MM.1S (cell line): ENCODE results near the gene DCDC2.

Source experiments
- DNase-seq: peaks from one replicate; pipeline ENCODE4 v3.0.0-alpha.2; 2015
- H2AFZ ChIP-seq: fragments of 300-600 bp; sonication (generic); 2 replicates; pipeline ENCODE4 v1.6.0; 2016; ENCODE audit warnings: antibody characterized with exemption, low read length
- H3F3A ChIP-seq: fragments of 300-600 bp; sonication (generic); 2 replicates; pipeline ENCODE4 v1.6.1; 2016; ENCODE audit warnings: mild to moderate bottlenecking, antibody characterized with exemption, low read length, moderate library complexity, mixed read lengths; ENCODE audit not compliant: insufficient read depth
- H3K27ac ChIP-seq: fragments of 300-600 bp; sonication (generic); 2 replicates; pipeline ENCODE4 v1.5.1; 2016; ENCODE audit warnings: mild to moderate bottlenecking, low read length
- H3K27me3 ChIP-seq: fragments of 300-600 bp; sonication (generic); replicated peaks from 2 replicates; pipeline ENCODE4 v1.6.0; 2016; ENCODE audit warnings: low read length; ENCODE audit not compliant: insufficient read depth
- H3K36me3 ChIP-seq: fragments of 300-600 bp; sonication (generic); replicated peaks from 2 replicates; pipeline ENCODE4 v1.6.1; 2016; ENCODE audit warnings: mild to moderate bottlenecking, low read length, mixed read lengths; ENCODE audit not compliant: insufficient read depth
- H3K4me1 ChIP-seq: fragments of 300-600 bp; sonication (generic); 2 replicates; pipeline ENCODE4 v1.6.1; 2016; ENCODE audit warnings: low read length, mixed read lengths
- H3K4me2 ChIP-seq: fragments of 300-600 bp; sonication (generic); 2 replicates; pipeline ENCODE4 v1.6.0; 2016; ENCODE audit warnings: low read depth, low read length
- H3K4me3 ChIP-seq: fragments of 300-600 bp; sonication (generic); 2 replicates; pipeline ENCODE4 v1.5.1; 2016; ENCODE audit warnings: low read length, mixed read lengths
- H3K79me2 ChIP-seq: fragments of 300-600 bp; sonication (generic); 2 replicates; pipeline ENCODE4 v1.6.1; 2016; ENCODE audit warnings: mixed run types, low read length, mixed read lengths
- H3K9ac ChIP-seq: fragments of 300-600 bp; sonication (generic); 2 replicates; pipeline ENCODE4 v1.6.1; 2016; ENCODE audit warnings: low read length, mixed read lengths
- H3K9me2 ChIP-seq: fragments of 300-600 bp; sonication (generic); replicated peaks from 2 replicates; pipeline ENCODE4 v1.6.1; 2016; ENCODE audit warnings: mild to moderate bottlenecking, low read length, mixed read lengths; ENCODE audit not compliant: insufficient read depth
- H3K9me3 ChIP-seq: fragments of 300-600 bp; sonication (generic); replicated peaks from 2 replicates; pipeline ENCODE4 v1.6.1; 2016; ENCODE audit warnings: mild to moderate bottlenecking, low read length, mixed read lengths; ENCODE audit not compliant: insufficient read depth
- H4K20me1 ChIP-seq: fragments of 300-600 bp; sonication (generic); 2 replicates; pipeline ENCODE4 v1.6.1; 2016; ENCODE audit warnings: mild to moderate bottlenecking, low read length, moderate library complexity, mixed read lengths; ENCODE audit not compliant: insufficient read depth
- CTCF ChIP-seq: fragments of 300-600 bp; sonication (generic); IDR thresholded peaks from 2 replicates; pipeline ENCODE4 v1.5.1; 2016; ENCODE audit warnings: antibody characterized with exemption, low read length, mixed read lengths
- EZH2 ChIP-seq: fragments of 300-600 bp; sonication (generic); optimal IDR thresholded peaks from 2 replicates; pipeline ENCODE3; 2017; ENCODE audit warnings: low read depth, mild to moderate bottlenecking, antibody characterized with exemption, low read length, mixed read lengths
- EZH2phosphoT487 ChIP-seq: fragments of 300-600 bp; sonication (generic); IDR thresholded peaks from 2 replicates; pipeline ENCODE4 v1.6.1; 2018; ENCODE audit warnings: antibody characterized with exemption, low read length

Gene DCDC2

GRCh38 chr6:24329451-24329850, 28.4 kb downstream of the DCDC2 start:
- TF ChIP-seq EZH2phosphoT487 (no peak), EZH2 (no peak), CTCF (no peak)
- Histone ChIP-seq H3K4me1 (no peaks in the 10 kb centered on the region), H3K4me3 (no peak overlapping the region), H3K27ac (no peak overlapping the region), H3K9ac (no peak overlapping the region), H2AFZ (no peak overlapping the region), H3K4me2 (no peak overlapping the region), H3K9me3 (no peaks in the 10 kb centered on the region), H3K36me3 (no peaks in the 10 kb centered on the region), H3K79me2 (no peaks in the 10 kb centered on the region), H3F3A (no peaks in the 10 kb centered on the region), H4K20me1 (no peaks in the 10 kb centered on the region), H3K9me2 (no peaks in the 10 kb centered on the region), H3K27me3 (no peaks in the 10 kb centered on the region)
- no peak for DNase-seq

GRCh38 chr6:24329022-24329421, 28.8 kb downstream of the DCDC2 start:
- Histone ChIP-seq H3K4me1 (no peaks in the 10 kb centered on the region), H3K27ac (no peak overlapping the region), H3K4me2 (no peak overlapping the region), H4K20me1 (no peaks in the 10 kb centered on the region), H2AFZ (no peak overlapping the region), H3K36me3 (no peaks in the 10 kb centered on the region), H3K27me3 (no peaks in the 10 kb centered on the region), H3F3A (no peaks in the 10 kb centered on the region), H3K4me3 (no peak overlapping the region), H3K9me3 (no peaks in the 10 kb centered on the region), H3K79me2 (no peaks in the 10 kb centered on the region), H3K9ac (no peak overlapping the region), H3K9me2 (no peaks in the 10 kb centered on the region)
- no peak for TF ChIP-seq EZH2phosphoT487
- no peak for TF ChIP-seq EZH2
- no peak for TF ChIP-seq CTCF
- DNase-seq, result no peak

GRCh38 chr6:24327756-24328155, 30.1 kb downstream of the DCDC2 start:
- Histone ChIP-seq H3K36me3 (no peaks in the 10 kb centered on the region), H3F3A (no peaks in the 10 kb centered on the region), H3K4me2 (no peak overlapping the region), H3K4me3 (no peak overlapping the region), H4K20me1 (no peaks in the 10 kb centered on the region), H3K9me2 (no peaks in the 10 kb centered on the region), H3K27ac (no peak overlapping the region), H3K9me3 (no peaks in the 10 kb centered on the region), H2AFZ (no peak overlapping the region), H3K27me3 (no peaks in the 10 kb centered on the region), H3K79me2 (no peaks in the 10 kb centered on the region), H3K4me1 (no peaks in the 10 kb centered on the region), H3K9ac (no peak overlapping the region)
- TF ChIP-seq CTCF (no peak), EZH2phosphoT487 (no peak), EZH2 (no peak)
- no peak for DNase-seq
